Measurements from ENCODE around the gene PTH.

Gene PTH

GRCh38 chr11:13448876-13449275, 46.9 kb downstream of the PTH start:
- no peak for DNase-seq

DNA sequence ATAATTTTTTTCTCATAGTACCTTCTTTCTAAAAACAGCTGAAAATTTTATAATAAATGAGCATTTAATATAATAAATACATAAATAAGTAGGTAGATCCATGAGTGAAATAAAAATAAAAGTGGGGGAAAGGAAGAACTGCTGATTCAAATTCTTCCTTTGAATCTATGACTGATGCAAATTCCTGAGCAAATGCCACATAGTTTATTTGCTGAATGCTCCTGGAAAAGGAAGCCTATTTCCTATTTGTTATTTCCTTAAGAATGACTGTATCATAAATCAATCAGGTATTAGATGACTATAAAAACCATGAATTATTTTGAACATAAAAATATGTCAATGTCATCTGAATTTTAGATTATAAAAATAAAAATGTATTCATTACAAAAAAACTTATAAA, 49.4 kb downstream of the PTH start:
- DNase-seq, result no peak

GRCh38 chr11:13445588-13445987, 50.2 kb downstream of the PTH start:
- DNase-seq, result no peak
